ENCODE results near the gene CREBL2. TPM values are rescaled to one million over a fixed set of nuclear protein-coding genes. Genes with fewer than 3 reads are reported as not detected.

CREBL2 gene
- total RNA-seq, 2 donors from 2014 or later = 22.7 to 27.4 TPM

GRCh38 chr12:12661086-12661856, 49.6 kb downstream of the CREBL2 start:
- no peaks in the 10 kb centered on the region for H3K9me3 ChIP-seq
- H3K27ac ChIP-seq = no peak overlapping the region
- no peak overlapping the region for H3K4me3 ChIP-seq
- no peaks in the 10 kb centered on the region for H3K36me3 ChIP-seq
- no peaks in the 10 kb centered on the region for H3K4me1 ChIP-seq
- no peaks in the 10 kb centered on the region for H3K27me3 ChIP-seq
- DNase-seq (ENCODE audit: low spot score) = no peak
- TF ChIP-seq, protein P1, sequence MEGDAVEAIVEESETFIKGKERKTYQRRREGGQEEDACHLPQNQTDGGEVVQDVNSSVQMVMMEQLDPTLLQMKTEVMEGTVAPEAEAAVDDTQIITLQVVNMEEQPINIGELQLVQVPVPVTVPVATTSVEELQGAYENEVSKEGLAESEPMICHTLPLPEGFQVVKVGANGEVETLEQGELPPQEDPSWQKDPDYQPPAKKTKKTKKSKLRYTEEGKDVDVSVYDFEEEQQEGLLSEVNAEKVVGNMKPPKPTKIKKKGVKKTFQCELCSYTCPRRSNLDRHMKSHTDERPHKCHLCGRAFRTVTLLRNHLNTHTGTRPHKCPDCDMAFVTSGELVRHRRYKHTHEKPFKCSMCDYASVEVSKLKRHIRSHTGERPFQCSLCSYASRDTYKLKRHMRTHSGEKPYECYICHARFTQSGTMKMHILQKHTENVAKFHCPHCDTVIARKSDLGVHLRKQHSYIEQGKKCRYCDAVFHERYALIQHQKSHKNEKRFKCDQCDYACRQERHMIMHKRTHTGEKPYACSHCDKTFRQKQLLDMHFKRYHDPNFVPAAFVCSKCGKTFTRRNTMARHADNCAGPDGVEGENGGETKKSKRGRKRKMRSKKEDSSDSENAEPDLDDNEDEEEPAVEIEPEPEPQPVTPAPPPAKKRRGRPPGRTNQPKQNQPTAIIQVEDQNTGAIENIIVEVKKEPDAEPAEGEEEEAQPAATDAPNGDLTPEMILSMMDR (IDR thresholded peaks at IDR 0.05) = no peak

GRCh38 chr12:12663644-12664294, 52.1 kb downstream of the CREBL2 start:
- no peak for DNase-seq (ENCODE audit: low spot score)
- no peak overlapping the region for H3K4me3 ChIP-seq
- no peaks in the 10 kb centered on the region for H3K4me1 ChIP-seq
- TF ChIP-seq, protein P1 (IDR thresholded peaks at IDR 0.05) = no peak
- H3K27me3 ChIP-seq = no peaks in the 10 kb centered on the region
- H3K9me3 ChIP-seq = no peaks in the 10 kb centered on the region
- no peak overlapping the region for H3K27ac ChIP-seq
- H3K36me3 ChIP-seq = no peaks in the 10 kb centered on the region

DNA sequence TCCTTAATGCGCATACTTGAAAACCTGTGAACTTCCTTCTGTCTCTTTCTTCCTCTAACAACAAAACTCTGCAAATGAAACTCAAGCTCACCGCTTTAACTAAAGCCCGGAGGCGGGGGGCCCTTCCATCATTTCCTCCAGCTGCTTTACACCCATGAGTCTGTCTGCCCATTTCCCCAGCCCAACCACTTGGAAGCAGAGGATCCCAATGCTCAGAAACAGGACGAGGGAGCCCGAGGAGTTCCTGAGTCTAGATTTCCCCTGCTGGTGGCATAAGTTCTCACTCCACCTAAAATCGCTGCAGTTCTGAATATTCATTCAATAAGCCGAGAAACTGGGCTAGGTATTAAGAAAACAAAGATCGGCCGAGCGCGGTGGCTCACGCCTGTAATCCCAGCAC, 53.5 kb downstream of the CREBL2 start:
- Histone ChIP-seq H3K36me3 (no peaks in the 10 kb centered on the region), H3K27ac (no peak overlapping the region), H3K27me3 (no peaks in the 10 kb centered on the region), H3K4me3 (no peak overlapping the region), H3K4me1 (no peaks in the 10 kb centered on the region), H3K9me3 (no peaks in the 10 kb centered on the region)
- TF ChIP-seq, protein P1 (IDR thresholded peaks at IDR 0.05) = no peak
- no peak for DNase-seq (ENCODE audit: low spot score)

DNA sequence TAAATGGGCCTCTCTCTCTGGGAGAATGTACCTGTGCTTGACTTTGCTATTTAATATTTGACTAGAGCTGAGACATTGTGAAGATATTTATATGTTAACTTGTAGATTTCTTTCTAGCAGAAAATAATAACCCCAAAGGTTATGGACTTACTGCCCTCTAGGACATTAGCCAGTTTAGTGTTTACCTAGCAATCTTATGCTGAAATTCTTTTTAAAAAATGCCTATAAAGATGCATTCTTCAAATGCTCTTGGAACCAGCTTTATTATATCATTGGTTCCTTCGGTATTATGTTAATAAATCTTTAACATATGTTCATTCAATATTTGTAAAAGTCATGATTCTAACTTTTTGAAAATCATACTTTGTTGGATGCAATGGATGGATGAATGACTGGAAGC, 56.3 kb downstream of the CREBL2 start:
- Histone ChIP-seq H3K27ac (no peak overlapping the region), H3K27me3 (no peaks in the 10 kb centered on the region), H3K36me3 (no peaks in the 10 kb centered on the region), H3K9me3 (no peaks in the 10 kb centered on the region), H3K4me3 (no peak overlapping the region), H3K4me1 (no peaks in the 10 kb centered on the region)
- no peak for DNase-seq (ENCODE audit: low spot score)
- TF ChIP-seq, protein P1 (IDR thresholded peaks at IDR 0.05) = no peak

- Histone ChIP-seq H3K4me3 (no peak overlapping the region), H3K27me3 (no peaks in the 10 kb centered on the region), H3K36me3 (no peaks in the 10 kb centered on the region), H3K4me1 (no peaks in the 10 kb centered on the region), H3K9me3 (no peaks in the 10 kb centered on the region), H3K27ac (no peak overlapping the region)
- TF ChIP-seq, protein P1 (IDR thresholded peaks at IDR 0.05) = no peak
- DNase-seq (ENCODE audit: low spot score) = no peak
Measured at GRCh38 chr12:12669020-12669419, 57.3 kb downstream of the CREBL2 start.
